LNCaP clone FGC (cell line): ENCODE measurements around the gene WNT10A.

Experiments
- DNase-seq: peaks from one replicate; pipeline ENCODE4 v3.0.0-alpha.2; 2011; ENCODE audit warnings: low read depth
- H3K4me3 ChIP-seq: 2 replicates; pipeline ENCODE4 v1.5.1; 2011; ENCODE audit warnings: mild to moderate bottlenecking, low read depth, low read length, control low read depth
- TF ChIP-seq, protein P1 (sequence below): IDR thresholded peaks from 2 replicates; pipeline ENCODE4 v1.5.1; 2012; ENCODE audit warnings: mild to moderate bottlenecking; ENCODE audit not compliant: control insufficient read depth, insufficient read depth; ENCODE audit errors: extremely low read depth

WNT10A gene

GRCh38 chr2:218889937-218890336, 9.3 kb downstream of the WNT10A start:
- no peak for DNase-seq
- H3K4me3 ChIP-seq = no peak overlapping the region
- TF ChIP-seq, protein P1, sequence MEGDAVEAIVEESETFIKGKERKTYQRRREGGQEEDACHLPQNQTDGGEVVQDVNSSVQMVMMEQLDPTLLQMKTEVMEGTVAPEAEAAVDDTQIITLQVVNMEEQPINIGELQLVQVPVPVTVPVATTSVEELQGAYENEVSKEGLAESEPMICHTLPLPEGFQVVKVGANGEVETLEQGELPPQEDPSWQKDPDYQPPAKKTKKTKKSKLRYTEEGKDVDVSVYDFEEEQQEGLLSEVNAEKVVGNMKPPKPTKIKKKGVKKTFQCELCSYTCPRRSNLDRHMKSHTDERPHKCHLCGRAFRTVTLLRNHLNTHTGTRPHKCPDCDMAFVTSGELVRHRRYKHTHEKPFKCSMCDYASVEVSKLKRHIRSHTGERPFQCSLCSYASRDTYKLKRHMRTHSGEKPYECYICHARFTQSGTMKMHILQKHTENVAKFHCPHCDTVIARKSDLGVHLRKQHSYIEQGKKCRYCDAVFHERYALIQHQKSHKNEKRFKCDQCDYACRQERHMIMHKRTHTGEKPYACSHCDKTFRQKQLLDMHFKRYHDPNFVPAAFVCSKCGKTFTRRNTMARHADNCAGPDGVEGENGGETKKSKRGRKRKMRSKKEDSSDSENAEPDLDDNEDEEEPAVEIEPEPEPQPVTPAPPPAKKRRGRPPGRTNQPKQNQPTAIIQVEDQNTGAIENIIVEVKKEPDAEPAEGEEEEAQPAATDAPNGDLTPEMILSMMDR = no peak

GRCh38 chr2:218890369-218890768, 9.7 kb downstream of the WNT10A start:
- H3K4me3 ChIP-seq = no peak overlapping the region
- TF ChIP-seq, protein P1 = no peak
- no peak for DNase-seq

GRCh38 chr2:218891275-218892135, 10.9 kb downstream of the WNT10A start:
- TF ChIP-seq, protein P1 = no peak
- DNase-seq = no peak
- no peak overlapping the region for H3K4me3 ChIP-seq

DNA sequence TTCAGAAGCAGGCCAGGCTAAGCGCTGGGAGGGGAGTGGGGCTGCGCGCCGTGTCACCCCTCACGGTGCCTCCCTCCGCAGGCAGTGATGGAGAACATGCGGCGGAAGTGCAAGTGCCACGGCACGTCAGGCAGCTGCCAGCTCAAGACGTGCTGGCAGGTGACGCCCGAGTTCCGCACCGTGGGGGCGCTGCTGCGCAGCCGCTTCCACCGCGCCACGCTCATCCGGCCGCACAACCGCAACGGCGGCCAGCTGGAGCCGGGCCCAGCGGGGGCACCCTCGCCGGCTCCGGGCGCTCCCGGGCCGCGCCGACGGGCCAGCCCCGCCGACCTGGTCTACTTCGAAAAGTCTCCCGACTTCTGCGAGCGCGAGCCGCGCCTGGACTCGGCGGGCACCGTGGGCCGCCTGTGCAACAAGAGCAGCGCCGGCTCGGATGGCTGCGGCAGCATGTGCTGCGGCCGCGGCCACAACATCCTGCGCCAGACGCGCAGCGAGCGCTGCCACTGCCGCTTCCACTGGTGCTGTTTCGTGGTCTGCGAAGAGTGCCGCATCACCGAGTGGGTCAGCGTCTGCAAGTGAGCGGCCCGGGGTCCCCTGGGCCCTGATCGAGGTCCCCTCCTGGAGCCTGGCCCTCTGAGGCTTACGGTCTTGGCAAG, 12.2 kb downstream of the WNT10A start:
- peak overlapping the region; percentile 56 for H3K4me3 ChIP-seq
- DNase-seq = peak; percentile 35
- TF ChIP-seq, protein P1 = peak; percentile 78

GRCh38 chr2:218893349-218894150, 12.9 kb downstream of the WNT10A start:
- DNase-seq = no peak
- TF ChIP-seq, protein P1 = no peak
- peak overlapping the region; percentile 56 for H3K4me3 ChIP-seq

GRCh38 chr2:218894151-218894879, 13.7 kb downstream of the WNT10A start:
- no peak overlapping the region for H3K4me3 ChIP-seq
- DNase-seq = no peak
- TF ChIP-seq, protein P1 = no peak
